Mesodermal cell (in vitro differentiated cells): ENCODE measurements around the gene FFAR3.
"Not testable (repeated sequence)": the region's sequence is repeated elsewhere in the genome, so short reads cannot be mapped to it uniquely, and the experiment has no call there.

Source experiments
- H3K27ac ChIP-seq: 2 replicates; pipeline ENCODE4 v1.7.0; 2013; ENCODE audit warnings: mild to moderate bottlenecking, low read depth, low read length, moderate library complexity; ENCODE audit not compliant: severe bottlenecking
- H3K36me3 ChIP-seq: 2 replicates; pipeline ENCODE4 v1.7.1; 2013; ENCODE audit warnings: mild to moderate bottlenecking, low read length, moderate library complexity; ENCODE audit not compliant: control insufficient read depth, insufficient read depth
- H3K4me1 ChIP-seq: one replicate; pipeline ENCODE4 v1.7.1; 2013; ENCODE audit warnings: mild to moderate bottlenecking, low read length; ENCODE audit not compliant: insufficient read depth, control insufficient read depth, poor library complexity, severe bottlenecking
- H3K4me3 ChIP-seq: 2 replicates; pipeline ENCODE4 v1.7.0; 2013; ENCODE audit warnings: low read length, control low read depth, mild to moderate bottlenecking; ENCODE audit not compliant: insufficient read depth, poor library complexity, severe bottlenecking; ENCODE audit errors: extremely low read depth
- H3K9me3 ChIP-seq: 2 replicates; pipeline ENCODE4 v1.7.1; 2013; ENCODE audit warnings: mild to moderate bottlenecking, low read length, moderate library complexity; ENCODE audit not compliant: control insufficient read depth
- WGBS, 2 experiments: methylation state at CpG; one replicate each; pipeline ENCODE4 v1.1.5; 2013; ENCODE audit warnings: missing lambda C conversion rate in 2 of 2; ENCODE audit not compliant: insufficient coverage in 2 of 2; 5-methylcytosine and 5-hydroxymethylcytosine counted together

Gene FFAR3

GRCh38 chr19:35352177-35352447 is 6.1 kb upstream of the FFAR3 start:
- Histone ChIP-seq H3K36me3 (no peaks in the 10 kb centered on the region), H3K4me1 (peaks cover 7% of the 10 kb centered on the region), H3K4me3 (no peak overlapping the region), H3K27ac (no peak overlapping the region), H3K9me3 (no peaks in the 10 kb centered on the region)
- 90 to 94% methylated on average over 16 to 18 of the region's 18 CpGs for WGBS, 2 experiments

- Histone ChIP-seq H3K4me1 (peaks cover 2% of the 10 kb centered on the region), H3K4me3 (no peak overlapping the region), H3K27ac (no peak overlapping the region), H3K9me3 (no peaks in the 10 kb centered on the region), H3K36me3 (no peaks in the 10 kb centered on the region)
- 43 to 53% methylated on average over 22 to 25 of the region's 32 CpGs for WGBS, 2 experiments
Observed at GRCh38 chr19:35352448-35353304, 5.6 kb upstream of the FFAR3 start.

DNA sequence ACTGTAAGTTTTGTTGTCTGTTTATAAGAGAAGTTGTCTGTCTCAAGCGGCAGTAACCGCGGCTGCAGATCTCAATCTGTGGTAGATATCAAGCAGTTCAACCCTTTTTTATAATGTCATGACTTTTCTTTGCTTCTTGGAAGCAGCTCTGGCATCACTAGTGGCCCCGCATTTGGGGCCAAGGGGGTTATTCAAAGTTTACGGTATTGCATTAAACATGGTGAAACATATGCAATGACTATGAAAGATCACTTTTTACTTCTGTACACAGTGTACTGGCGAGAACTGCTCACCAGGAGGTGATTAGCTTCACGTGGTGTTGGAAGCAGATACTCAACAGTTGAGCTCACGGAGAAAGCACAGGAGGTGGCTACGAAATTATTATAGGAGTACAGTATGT is 4.6 kb upstream of the FFAR3 start:
- H3K4me1 ChIP-seq = no peaks in the 10 kb centered on the region
- no peak overlapping the region for H3K4me3 ChIP-seq
- no peaks in the 10 kb centered on the region for H3K36me3 ChIP-seq
- H3K27ac ChIP-seq = no peak overlapping the region
- no peaks in the 10 kb centered on the region for H3K9me3 ChIP-seq
- whole genome bisulfite sequencing, 2 experiments = 85 to 88% methylated on average over 5 to 8 of the region's 9 CpGs

GRCh38 chr19:35354898-35355297 is 3.4 kb upstream of the FFAR3 start:
- no peaks in the 10 kb centered on the region for H3K4me1 ChIP-seq
- no peaks in the 10 kb centered on the region for H3K36me3 ChIP-seq
- no peaks in the 10 kb centered on the region for H3K9me3 ChIP-seq
- no peak overlapping the region for H3K4me3 ChIP-seq
- H3K27ac ChIP-seq = no peak overlapping the region
- WGBS, 2 experiments = 93 to 96% methylated on average over 7 to 8 of the region's 8 CpGs

DNA sequence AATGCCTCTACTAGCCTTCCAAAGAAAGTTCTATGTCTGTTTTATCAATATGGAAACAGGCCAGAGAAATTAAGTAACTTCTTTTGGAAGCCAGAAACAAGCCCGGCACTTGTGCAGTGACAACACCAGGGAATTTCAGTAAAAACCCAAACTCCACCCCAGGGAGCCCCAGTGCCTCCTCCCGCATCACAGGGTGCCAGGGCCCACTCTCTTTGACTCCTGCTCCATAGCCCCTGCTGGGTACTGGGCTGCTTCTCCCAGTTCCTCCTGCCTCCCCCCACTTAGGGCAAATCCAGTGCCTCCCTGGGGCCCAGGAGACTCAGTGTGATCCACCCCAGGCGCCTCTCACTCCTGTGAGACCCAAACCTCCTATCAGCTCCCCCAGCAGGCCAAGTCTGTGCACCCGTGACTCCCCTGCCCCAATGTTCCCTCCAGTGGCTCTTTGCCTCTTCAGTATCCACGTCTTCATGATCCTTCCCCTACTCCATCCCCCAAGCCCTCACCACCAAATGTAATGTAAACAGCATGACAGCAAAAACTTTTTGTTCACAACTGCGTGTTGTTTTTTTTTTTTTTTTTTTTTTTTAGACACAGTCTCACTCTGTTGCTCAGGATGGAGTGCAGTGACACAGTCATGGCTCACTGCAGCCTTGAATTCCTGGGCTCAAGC is 2.3 kb upstream of the FFAR3 start:
- Histone ChIP-seq H3K4me1 (no peaks in the 10 kb centered on the region), H3K36me3 (no peaks in the 10 kb centered on the region), H3K4me3 (no peak overlapping the region), H3K9me3 (no peaks in the 10 kb centered on the region), H3K27ac (no peak overlapping the region)
- WGBS, 2 experiments = 78 to 94% methylated on average over 3 to 4 of the region's 6 CpGs

DNA sequence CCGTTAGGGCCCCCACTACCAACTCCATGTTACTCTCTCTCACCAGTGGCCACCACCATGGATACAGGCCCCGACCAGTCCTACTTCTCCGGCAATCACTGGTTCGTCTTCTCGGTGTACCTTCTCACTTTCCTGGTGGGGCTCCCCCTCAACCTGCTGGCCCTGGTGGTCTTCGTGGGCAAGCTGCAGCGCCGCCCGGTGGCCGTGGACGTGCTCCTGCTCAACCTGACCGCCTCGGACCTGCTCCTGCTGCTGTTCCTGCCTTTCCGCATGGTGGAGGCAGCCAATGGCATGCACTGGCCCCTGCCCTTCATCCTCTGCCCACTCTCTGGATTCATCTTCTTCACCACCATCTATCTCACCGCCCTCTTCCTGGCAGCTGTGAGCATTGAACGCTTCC is 574 bp downstream of the FFAR3 start:
- not testable (repeated sequence) for H3K9me3 ChIP-seq, H3K27ac ChIP-seq, H3K4me3 ChIP-seq, H3K4me1 ChIP-seq, H3K36me3 ChIP-seq
- WGBS, 2 experiments = 70% methylated on average over 2 of the region's 16 CpGs; no CpG with 5 or more reads in 1 of the 2 experiments

GRCh38 chr19:35359395-35359794 is 1.1 kb downstream of the FFAR3 start:
- H3K4me1 ChIP-seq, H3K36me3 ChIP-seq, H3K9me3 ChIP-seq, H3K27ac ChIP-seq, H3K4me3 ChIP-seq: not testable (repeated sequence)
- WGBS, 2 experiments = 91% methylated on average over 7 to 11 of the region's 21 CpGs

GRCh38 chr19:35360081-35360480 is 1.8 kb downstream of the FFAR3 start:
- H3K36me3 ChIP-seq, H3K27ac ChIP-seq, H3K4me1 ChIP-seq, H3K4me3 ChIP-seq, H3K9me3 ChIP-seq: not testable (repeated sequence)
- no CpG with 5 or more reads among the region's 5 CpGs for WGBS, 2 experiments

- H3K4me1 ChIP-seq = no peaks in the 10 kb centered on the region
- H3K9me3 ChIP-seq = no peaks in the 10 kb centered on the region
- WGBS, 2 experiments = 71 to 79% methylated on average over 1 to 2 of the region's 5 CpGs
- H3K27ac ChIP-seq = no peak overlapping the region
- H3K4me3 ChIP-seq = no peak overlapping the region
- H3K36me3 ChIP-seq = no peaks in the 10 kb centered on the region
Observed at GRCh38 chr19:35360880-35361420, 2.7 kb downstream of the FFAR3 start.

DNA sequence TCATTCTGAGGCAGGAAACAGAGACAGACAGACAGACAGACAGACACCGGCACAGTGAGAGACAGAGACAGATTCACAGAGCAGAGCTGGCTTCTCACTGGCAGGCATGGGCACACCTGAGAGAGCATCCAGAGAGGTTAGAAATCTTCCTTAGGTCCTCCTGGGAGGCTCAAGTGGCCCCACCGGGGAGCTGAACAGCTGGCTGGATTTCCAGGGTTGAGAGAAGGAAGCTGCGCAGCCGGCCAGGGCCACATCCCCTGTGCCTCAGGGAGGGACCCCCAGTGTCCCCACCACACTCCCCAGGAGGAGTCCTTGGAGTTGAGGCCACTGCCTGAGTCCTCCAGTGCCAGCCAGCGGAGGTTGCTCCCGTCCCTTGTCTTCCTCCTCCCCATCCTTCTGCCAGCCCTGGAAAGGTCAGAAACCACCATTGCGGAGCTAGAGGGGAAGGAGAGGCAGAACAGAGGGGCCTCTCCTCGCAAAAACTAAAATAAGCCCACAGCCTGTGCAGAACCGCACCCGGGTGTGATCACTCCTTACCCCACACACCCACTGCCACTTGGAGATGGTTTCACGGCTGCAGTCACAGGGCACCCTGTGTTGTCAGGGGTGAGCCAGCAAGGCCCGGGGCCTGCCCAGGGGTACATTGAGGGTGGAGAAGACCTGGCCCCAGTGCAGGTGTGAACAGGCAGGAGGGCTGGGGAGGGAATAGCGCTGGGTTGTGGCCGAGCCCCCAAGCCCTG is 4.2 kb downstream of the FFAR3 start:
- Histone ChIP-seq H3K36me3 (no peaks in the 10 kb centered on the region), H3K4me3 (no peak overlapping the region)
- WGBS, 2 experiments = 100% methylated on average over 1 to 2 of the region's 14 CpGs

More for the DNA sequence above, 4.2 kb downstream of the FFAR3 start:
- Histone ChIP-seq H3K27ac (no peak overlapping the region), H3K9me3 (no peaks in the 10 kb centered on the region), H3K4me1 (no peaks in the 10 kb centered on the region)
